Breast epithelium (tissue), 3 donors: ENCODE measurements around the gene CFAP58.

Experiments used
- POLR2A ChIP-seq: fragments of 450-650 bp; IDR thresholded peaks from one replicate; pipeline ENCODE4 v1.6.1; 2016; ENCODE audit warnings: antibody characterized with exemption, mild to moderate bottlenecking, moderate library complexity
- POLR2AphosphoS5 ChIP-seq, 3 donors: sonication (generic); formaldehyde crosslinking; IDR thresholded peaks; one replicate each; pipeline ENCODE4 v1.6.1; 2017; ENCODE audit warnings: antibody characterized with exemption in 3 of 3
- TF ChIP-seq, protein P1 (sequence below), 3 donors: fragments of 450-650 bp; IDR thresholded peaks; one replicate each; pipeline ENCODE4 v1.5.1; 2016 to 2017; ENCODE audit warnings: antibody characterized with exemption in 3 of 3, mild to moderate bottlenecking in 3 of 3, moderate library complexity in 3 of 3

- TF ChIP-seq, protein P1, sequence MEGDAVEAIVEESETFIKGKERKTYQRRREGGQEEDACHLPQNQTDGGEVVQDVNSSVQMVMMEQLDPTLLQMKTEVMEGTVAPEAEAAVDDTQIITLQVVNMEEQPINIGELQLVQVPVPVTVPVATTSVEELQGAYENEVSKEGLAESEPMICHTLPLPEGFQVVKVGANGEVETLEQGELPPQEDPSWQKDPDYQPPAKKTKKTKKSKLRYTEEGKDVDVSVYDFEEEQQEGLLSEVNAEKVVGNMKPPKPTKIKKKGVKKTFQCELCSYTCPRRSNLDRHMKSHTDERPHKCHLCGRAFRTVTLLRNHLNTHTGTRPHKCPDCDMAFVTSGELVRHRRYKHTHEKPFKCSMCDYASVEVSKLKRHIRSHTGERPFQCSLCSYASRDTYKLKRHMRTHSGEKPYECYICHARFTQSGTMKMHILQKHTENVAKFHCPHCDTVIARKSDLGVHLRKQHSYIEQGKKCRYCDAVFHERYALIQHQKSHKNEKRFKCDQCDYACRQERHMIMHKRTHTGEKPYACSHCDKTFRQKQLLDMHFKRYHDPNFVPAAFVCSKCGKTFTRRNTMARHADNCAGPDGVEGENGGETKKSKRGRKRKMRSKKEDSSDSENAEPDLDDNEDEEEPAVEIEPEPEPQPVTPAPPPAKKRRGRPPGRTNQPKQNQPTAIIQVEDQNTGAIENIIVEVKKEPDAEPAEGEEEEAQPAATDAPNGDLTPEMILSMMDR (IDR thresholded peaks at IDR 0.05) = no peak
- TF ChIP-seq POLR2AphosphoS5 (IDR thresholded peaks at IDR 0.05) (no peak), POLR2A (no peak)
Measured at GRCh38 chr10:104446151-104446550, 92.5 kb downstream of the CFAP58 start.
